T-helper 2 cell treated with Interferon-gamma antibody and Interleukin-4, amounts not matched to agents 100 ng/mL and 5 ng/mL, for 36 hours (primary cell): ENCODE results near the gene COX5A. TPM values are rescaled to one million over a fixed set of nuclear protein-coding genes. Genes with fewer than 3 reads are reported as not detected.
"Not testable (repeated sequence)": the region's sequence is repeated elsewhere in the genome, so short reads cannot be mapped to it uniquely, and the experiment has no call there.

Experiments
- intact Hi-C: fragments of 100-400 bp; cut with micrococcal nuclease; formaldehyde crosslinking; loops from one replicate; pipeline ENCODE4 v1.15.1; 2023
- total RNA-seq: library from RNA; stranded (reverse); gene quantifications from 2 replicates; pipeline ENCODE4 v1.2.3, GENCODE V29; 2022

COX5A gene
- total RNA-seq, 1 donor from 2014 or later: 287 TPM

DNA sequence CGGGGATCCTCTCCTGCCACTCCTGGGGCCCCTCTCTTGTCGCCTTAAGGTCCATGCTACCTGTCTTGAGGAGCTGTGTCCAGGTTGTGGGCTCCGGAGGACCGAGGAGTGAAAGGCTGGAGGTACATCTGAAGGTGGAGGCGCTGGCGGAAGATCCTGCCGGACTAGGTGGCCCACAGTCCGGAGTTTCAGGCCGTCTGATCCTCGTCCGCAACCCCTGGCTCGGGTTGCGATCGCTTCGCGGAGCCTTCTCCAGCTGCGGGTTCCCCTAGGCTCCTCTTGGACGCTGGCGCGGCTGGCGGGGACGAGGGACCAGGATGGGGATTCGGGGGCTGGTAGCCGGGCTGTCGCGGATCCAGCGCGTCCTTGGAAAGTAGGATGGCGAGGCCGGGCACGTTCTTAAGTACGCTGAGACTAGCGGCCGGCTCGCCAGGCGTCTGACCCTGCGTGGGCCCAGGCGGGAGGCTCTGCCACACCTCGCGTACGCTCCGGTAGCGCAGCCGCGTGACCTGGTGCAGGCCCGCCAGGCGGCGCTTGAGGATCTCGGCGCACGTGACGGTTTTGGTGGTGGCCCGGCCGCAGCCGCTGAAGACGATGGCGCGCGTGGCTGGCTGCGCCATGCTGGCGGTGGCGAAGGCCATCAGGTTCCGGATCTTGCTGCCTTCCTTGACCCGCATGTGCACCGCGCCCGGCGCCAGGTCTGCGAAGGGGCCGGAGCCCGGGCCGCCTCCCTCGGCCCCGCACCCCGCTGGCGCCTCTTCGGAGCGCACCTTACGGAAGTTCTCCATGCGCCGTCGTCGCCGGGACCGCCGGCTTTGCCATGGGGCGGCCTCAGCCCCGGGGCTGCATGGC is 18.1 kb upstream of the COX5A start:
- intact Hi-C loops: loop anchor here (1.0 to 5.0 kb wide), 3 partner anchors 18 to 246 kb away; partner anchors contain the start of genes C15orf39 and COX5A

DNA sequence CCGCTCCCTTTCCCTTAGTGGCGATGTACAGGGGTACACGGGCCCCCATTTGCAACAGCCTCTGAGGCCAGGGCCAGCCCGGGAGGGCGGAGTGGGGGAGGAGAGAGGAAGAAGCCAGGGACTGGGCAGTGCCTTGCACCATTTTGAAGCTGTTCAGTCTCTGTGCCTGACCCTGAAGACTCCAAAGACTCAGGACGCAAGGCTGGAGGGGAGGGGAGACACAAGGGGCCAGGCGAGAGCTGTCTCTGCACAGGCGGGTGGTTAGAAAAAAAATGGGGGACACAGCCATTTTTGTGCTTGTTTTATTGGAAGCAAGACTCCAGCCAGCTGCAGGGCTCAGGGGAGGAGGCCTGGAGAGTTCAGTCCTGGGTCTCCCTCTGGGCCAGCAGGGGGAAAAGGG is 17.1 kb upstream of the COX5A start:
- intact Hi-C loops: loop anchor here (5.0 kb wide), 1 partner anchor 247 kb away; the partner anchor contains the start of gene C15orf39

GRCh38 chr15:74954515-74954914 is 16.6 kb upstream of the COX5A start:
- intact Hi-C loops: loop anchor here (5.0 kb wide), 2 partner anchors 47 to 167 kb away; partner anchors contain the start of gene FAM219B

DNA sequence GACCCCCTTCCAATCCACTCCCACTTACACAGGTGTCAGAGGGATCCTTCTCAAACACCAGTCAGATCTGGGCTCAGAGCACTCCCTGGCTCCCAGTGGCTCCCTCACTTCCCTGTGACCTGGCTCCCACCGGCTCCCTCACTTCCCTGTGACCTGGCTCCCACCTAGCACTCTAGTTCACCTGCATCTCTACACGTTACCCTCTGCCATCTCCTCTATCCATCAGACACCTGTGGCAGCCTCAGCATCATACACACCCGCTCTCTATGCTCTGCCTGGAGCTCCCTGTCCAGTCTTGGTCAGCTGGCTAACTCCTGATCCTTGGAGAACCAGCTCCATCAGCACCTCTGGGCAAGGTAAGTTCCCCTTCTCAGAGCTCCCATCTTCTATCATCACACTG is 13.1 kb upstream of the COX5A start:
- intact Hi-C loops: loop anchor here (2.0 to 5.0 kb wide), 3 partner anchors 44 to 316 kb away; partner anchors contain the start of gene FAM219B

DNA sequence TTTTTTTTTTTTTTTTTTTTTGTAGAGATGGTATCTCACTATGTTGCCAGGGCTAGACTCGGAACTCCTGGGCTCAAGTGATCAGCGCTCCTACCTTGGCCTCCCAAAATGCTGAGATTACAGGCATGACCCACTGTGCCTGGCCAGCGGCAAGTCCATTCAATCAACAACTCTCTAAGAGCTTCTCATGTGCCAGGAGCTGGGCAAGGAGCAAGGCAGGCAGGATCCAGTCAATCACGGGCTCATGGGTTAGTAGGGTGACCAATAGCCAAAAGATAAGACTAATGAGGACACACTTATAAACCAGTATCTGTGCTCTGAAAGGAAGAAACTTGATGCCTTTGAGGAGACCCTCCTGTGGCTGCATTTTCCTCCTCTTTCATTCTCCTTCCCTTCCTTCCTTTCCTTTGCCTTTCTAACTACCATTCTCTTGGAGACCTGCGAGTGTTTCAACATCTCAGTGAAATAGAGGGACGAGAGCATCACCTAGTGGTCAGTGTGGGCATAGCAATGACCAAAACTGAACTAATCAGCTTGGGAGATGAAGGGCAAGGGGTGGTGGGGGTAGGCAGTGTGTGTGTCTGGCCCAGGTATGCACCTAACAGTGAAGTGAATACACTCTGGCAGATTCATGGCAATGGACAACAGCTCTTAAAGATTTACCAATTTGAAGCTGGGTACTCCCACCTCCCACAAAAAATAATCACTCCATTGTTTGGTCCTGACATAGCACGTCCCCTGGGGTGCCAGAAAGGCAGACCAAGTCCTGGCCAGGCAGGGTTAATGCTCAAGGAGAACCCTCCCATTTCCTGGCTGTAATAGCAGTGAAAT is 12.4 kb upstream of the COX5A start:
- intact Hi-C loops: loop anchor here (1.0 to 5.0 kb wide), 4 partner anchors 43 to 315 kb away; partner anchors contain the start of gene FAM219B

DNA sequence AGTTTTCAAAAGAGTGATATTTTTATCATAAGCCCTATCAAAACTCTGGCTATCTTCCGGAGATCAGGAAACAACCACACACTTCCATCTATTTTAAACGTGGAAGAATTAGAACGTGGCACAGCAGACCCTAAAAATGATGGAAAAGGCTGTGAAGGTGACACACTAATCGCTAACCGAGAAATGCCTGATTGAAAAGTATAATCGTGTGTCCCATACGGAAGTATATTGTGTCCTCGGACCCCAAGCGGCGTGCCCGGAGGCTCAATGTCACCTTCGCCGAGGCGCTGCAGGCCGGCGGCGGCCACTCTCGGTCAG is 642 bp downstream of the COX5A start:
- intact Hi-C loops: no loop called here

DNA sequence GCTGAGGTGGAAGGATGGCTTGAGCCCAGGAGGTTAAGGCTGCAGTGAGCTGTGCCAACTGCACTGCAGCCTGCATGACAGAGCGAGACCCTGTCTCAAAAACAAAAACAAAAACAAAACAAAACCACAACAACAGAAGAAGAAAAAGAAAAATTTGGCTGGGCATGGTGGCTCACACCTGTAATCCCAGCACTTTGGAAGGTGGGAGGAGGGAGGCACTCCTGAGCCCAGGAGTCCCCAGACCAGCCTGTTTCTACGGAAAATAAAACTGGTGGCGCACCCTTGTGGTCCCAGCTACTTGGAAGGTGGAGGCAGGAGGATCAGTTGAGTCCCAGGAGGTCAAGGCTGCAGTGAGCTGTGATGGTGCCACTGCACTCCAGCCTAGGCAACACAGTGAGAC is 2.7 kb downstream of the COX5A start:
- intact Hi-C loops: not testable (repeated sequence)

DNA sequence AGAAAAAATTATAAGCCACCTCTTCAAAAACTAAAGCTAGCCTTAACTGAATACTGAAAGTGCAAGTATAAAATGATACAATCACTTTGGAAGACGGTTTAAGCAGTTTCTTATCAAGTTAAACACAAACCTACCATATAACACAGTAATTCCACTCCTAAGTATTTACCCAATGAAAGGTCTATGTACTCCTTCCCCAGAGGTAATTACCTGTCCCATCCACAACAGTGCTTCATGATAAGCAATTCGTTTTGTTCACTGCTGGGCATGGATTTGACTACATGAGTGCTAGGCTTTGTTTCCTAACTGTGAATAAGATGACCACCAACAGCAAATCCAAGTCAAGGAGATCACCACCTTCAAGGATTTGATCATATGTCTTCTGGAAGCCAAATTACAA is 4.3 kb downstream of the COX5A start:
- intact Hi-C loops: no loop called here

- intact Hi-C loops: no loop called here
These were observed 9.1 kb downstream of the COX5A start for GRCh38 chr15:74928771-74929198.

DNA sequence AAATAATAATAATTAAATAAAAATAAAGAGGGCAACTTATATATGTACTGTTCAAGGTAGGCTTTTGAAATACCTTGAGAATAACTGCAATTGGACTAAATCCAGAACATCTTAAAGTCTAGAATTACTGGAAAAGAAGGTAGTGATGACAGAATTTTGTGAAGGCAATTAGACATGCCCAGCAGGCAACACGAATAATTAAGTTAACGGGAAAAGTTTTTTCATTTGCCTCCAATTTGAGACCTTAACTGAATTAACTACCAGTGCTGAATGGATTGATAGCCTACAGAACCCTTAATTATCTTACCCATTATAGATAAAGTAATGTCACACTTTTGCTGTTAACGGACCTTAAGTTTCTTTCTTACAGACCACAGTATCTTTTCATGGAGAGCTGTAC is 13.3 kb downstream of the COX5A start:
- intact Hi-C loops: no loop called here

- intact Hi-C loops: no loop called here
These were observed 17.4 kb downstream of the COX5A start for GRCh38 chr15:74920456-74920855.

- intact Hi-C loops: no loop called here
These were observed 20.2 kb downstream of the COX5A start for GRCh38 chr15:74917676-74918075.

DNA sequence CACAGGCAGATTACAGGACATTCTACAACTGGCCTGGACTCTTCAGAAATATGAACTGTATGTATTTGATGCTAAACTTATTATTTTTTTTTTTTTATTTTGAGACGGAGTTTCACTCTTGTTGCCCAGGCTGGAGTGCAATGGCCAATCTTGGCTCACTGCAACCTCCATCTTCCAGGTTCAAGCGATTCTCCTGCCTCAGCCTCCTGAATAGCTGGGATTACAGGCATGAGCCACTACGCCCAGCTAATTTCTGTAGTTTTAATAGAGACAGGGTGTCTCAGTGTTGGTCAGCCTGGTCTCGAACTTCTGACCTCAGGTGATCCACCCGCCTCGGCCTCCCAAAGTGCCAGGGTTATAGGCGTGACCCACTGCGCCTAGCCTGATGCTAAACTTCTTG is 24.1 kb downstream of the COX5A start:
- intact Hi-C loops: not testable (repeated sequence)

- intact Hi-C loops: no loop called here
These were observed 24.8 kb downstream of the COX5A start for GRCh38 chr15:74913041-74913440.

DNA sequence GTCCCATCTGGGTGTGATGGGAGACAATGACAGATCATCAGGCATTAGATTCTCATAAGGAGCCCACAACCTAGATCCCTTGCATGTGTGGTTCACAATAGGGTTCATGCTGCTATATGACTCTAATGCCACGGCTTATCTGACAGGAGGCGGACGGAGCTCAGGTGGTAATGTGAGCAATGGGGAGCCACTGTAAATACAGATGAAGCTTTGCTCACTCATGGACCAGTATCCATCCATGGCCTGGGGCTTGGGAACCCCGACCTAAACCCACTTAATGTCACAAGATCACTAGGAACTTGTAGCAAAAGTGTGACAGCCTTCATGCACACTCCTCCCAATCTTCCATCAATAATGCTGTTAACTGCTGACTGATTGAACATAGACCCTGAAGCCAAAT is 29.2 kb downstream of the COX5A start:
- intact Hi-C loops: loop anchor here (5.0 kb wide), 3 partner anchors 36 to 126 kb away; partner anchors contain the start of genes CSK and SCAMP2

- intact Hi-C loops: loop anchor here (2.0 to 5.0 kb wide), 5 partner anchors 17 to 125 kb away; partner anchors contain the start of genes CSK, MPI, SCAMP2 and ULK3
These were observed 30.6 kb downstream of the COX5A start for GRCh38 chr15:74907163-74907870.

- intact Hi-C loops: loop anchor here (2.0 to 5.0 kb wide), 5 partner anchors 16 to 124 kb away; partner anchors contain the start of genes CSK, MPI, SCAMP2 and ULK3
These were observed 31.3 kb downstream of the COX5A start, which contains the start of gene FAM219B for GRCh38 chr15:74906450-74907162. Gene FAM219B (minus strand): TSS chr15:74906851. CDS start chr15:74906800, 51 bp downstream.

GRCh38 chr15:74906067-74906449 is 31.8 kb downstream of the COX5A start:
- intact Hi-C loops: loop anchor here (2.0 to 5.0 kb wide), 5 partner anchors 15 to 124 kb away; partner anchors contain the start of genes CSK, MPI, SCAMP2 and ULK3

DNA sequence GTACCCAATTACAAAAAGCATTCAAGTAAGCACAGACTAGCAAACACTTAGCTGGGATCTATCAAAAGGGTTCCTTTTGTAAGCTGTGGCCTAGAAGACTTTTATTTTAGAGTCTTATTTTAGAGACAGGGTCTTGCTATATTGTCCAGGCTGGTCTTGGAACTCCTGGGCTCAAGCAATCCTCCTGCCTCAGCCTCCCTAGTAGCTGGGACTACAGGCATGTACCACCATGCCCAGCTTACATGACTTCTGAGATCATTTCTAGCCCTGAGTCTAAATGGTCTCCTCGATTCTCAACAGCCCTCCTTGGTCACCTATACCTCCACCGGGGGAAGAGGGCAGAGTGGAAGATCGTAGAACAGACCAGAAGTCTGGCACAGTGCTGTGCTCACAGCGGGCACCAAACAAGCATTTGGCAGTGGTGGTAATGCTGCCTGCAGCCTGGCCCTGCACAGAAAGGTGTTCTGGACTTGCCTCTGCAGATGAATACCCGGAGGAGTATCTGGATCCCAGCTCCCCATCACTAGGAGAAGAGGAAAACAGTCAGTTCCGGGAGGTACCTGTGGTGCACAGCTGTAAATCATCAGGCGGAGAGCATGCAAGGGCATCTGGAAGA is 33.6 kb downstream of the COX5A start:
- intact Hi-C loops: no loop called here

DNA sequence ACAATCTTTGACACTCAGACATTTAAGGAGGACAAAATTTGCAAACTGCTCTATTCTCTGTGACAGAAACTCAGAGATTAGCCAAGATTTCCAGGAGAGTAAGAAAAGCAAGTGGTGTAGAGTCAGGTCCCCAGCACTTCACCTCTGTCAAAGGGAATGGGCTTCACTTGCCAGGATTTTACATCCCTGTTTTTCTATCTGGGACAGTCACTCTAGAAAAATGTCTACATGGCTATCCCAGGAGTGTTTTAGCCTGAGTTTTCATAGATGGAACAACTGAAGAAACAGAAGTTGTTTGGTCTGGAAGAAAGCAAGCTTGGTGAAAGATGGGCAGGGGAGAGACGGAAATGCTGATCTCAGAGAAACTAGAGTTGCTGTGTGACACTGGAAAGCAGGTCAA is 34.2 kb downstream of the COX5A start:
- intact Hi-C loops: no loop called here
